ENCODE results near the gene LEFTY2.

GRCh38 chr1:225946803-225947202 lies 5.8 kb upstream of the LEFTY2 start:
- TF ChIP-seq REST (IDR thresholded peaks at IDR 0.05; ENCODE audit: low read depth, low read length) (no peak), CTCF (IDR thresholded peaks at IDR 0.05) (no peak), GABPA (IDR thresholded peaks at IDR 0.05; ENCODE audit: low read depth) (no peak), IRF3 (IDR thresholded peaks at IDR 0.05; ENCODE audit: low read depth, low read length) (no peak), MXI1 (IDR thresholded peaks at IDR 0.05; ENCODE audit: low read depth, low read length) (no peak), ZBTB33 (IDR thresholded peaks at IDR 0.05; ENCODE audit: borderline replicate concordance, low read depth) (no peak), SMC3 (IDR thresholded peaks at IDR 0.05; ENCODE audit: low read depth, low read length) (no peak), EZH2phosphoT487 (IDR thresholded peaks at IDR 0.05; ENCODE audit: borderline replicate concordance, low read depth) (no peak), RCOR1 (IDR thresholded peaks at IDR 0.05; ENCODE audit: low read length) (no peak), TEAD4 (IDR thresholded peaks at IDR 0.05; ENCODE audit: borderline replicate concordance, insufficient read depth) (no peak), TAF1 (IDR thresholded peaks at IDR 0.05; ENCODE audit: borderline replicate concordance, low read depth, low read length) (no peak)

Measured in SK-N-SH (cell line).